NK-92 (cell line): Measurements from ENCODE around the gene TMEM141.
"Not testable (repeated sequence)": the region's sequence is repeated elsewhere in the genome, so short reads cannot be mapped to it uniquely, and the experiment has no call there.

Experiments used
- DNase-seq: peaks from one replicate; lab custom pipeline; 2025; ENCODE audit not compliant: unreplicated experiment; lab: John Stamatoyannopoulos, UW

TMEM141 gene

DNA sequence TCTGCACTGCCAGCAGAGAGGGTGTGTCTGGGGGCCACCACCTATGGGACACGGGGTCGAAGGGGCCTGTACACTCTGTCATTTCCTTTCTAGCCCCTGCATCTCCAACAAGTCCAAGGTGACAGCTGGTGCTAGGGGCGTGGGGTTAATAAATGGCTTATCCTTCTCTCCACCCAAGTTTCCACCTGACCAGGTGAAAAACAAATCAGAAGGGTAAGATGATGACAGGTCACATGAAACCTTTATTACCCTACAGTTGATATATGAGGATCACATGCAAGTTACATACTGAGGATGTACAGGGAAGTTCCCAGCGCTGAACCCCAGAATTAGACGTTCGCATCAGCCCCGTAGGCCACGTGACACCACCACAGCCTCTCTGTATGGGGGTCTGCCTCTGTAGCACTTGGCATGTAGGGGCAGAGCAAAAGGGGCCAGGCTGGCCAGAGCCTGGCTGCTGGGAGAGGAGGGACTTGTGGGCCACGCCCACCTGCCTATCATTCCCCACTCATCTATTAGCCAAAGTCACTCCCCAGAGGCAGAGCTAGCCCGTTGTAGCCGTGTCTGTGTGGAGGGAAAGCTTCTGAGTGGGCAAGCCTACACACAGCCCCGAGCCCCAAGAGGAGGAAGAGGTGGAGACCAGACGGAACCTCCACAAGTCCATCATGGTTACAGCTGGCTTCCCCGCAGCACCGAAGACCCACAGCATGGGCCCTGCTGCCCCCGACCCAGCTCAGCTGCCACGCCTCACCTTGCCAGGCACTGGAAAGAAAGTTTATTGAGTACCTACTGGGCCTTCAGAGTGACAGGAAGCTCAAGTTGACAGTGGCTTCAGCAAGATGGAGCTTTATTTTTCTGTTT lies 2.2 kb downstream of the TMEM141 start:
- no peak for DNase-seq

DNA sequence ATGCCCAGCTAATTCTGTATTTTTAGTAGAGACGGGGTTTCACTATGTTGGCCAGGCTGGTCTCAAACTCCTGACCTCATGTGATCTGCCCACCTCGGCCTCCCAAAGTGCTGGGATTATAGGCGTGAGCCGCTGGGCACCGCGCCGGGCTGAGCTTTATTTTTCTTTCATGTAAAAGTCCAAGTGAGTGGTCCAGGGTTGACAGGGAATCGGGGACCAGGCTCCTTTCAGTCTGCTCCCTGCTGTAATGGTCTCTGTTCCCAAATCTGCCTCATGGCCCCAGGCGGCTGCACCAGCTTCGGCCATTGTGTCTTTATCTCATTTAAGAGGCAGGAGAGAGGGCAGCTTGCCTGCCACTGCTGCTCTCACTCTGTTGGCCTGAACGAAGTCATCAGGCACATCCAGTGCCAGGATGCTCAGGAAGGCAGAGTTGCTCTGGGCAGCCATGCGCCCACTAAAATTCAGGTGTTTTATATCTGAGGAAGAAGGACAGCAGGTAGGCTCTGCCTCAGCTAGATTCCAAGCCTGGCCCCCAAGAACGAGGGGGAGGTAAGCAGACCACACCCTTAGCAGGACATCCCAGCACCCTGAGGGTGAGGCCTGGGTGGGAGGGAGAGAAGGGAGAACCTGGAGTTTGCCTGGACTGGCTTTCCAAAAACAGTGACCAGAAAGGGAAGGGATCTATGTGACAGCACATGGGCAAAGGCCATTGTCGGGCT lies 3.3 kb downstream of the TMEM141 start:
- no peak for DNase-seq

DNA sequence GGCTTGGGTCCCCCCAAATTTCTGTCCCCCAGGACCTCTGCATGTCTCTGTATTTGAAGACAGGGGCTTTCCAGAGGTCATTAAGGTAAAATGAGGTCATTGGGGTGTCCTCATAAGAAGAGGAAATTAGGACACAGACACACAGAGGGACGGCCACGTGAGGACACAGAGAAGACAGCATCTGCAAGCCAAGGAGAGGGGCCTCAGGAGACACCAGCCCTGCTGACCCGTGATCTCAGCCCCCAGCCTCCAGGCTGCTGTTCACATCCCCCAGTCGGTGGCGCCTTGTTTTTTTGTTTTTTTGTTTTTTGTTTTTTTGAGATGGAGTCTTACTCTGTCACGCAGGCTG lies 3.8 kb downstream of the TMEM141 start:
- DNase-seq, result no peak

DNA sequence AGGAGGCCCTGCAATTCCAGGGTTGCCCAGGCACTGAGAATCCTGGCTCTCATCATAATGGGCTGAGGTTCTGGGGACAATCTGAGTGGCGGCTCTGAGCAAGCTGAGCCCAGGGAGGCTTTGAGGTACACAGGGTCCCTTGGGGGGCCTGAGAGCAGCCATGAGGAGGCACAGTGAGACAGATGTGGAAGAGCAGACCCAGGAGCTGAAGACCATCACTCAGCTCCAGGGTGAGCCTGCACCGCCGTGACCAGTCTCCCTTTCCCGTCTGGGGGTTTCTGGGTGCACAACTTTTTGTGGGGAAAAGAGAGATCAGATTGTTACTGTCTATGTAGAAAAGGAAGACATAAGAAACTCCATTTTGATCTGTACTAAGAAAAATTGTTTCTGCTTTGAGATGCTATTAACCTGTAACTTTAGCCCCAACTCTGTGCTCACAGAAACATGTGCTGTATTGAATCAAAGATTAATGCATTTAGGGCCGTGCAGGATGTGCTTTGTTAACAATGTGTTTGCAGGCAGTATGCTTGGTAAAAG lies 5.2 kb downstream of the TMEM141 start, which contains the start of gene CCDC183:
TSS of gene CCDC183 (plus strand) at position 101 of the 537 bp plus-strand sequence. CDS start at position 161, 60 bp downstream.
- DNase-seq, result no peak

DNA sequence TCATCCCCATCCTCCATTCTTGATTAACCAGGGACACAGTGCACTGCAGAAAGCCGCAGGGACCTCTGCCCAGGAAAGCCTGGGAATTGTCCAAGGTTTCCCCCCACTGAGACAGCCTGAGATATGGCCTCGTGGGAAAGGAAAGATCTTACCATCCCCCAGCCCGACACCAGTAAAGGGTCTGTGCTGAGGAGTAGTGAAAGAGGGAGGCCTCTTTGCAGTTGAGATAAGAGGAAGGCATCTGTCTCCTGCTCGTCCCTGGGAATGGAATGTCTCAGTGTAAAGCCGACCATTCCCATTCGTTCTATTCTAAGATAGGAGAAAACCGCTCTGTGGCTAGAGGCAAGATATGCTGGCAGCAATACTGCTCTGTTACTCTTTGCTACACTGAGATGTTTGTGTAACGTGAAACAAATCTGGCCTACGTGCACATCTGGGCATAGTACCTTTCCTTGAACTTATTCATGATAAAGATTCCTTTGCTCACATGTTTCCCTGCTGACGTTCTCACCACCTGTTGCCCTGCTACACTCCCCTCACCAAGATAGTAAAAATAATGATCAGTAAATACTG lies 5.7 kb downstream of the TMEM141 start:
- not testable (repeated sequence) for DNase-seq

DNA sequence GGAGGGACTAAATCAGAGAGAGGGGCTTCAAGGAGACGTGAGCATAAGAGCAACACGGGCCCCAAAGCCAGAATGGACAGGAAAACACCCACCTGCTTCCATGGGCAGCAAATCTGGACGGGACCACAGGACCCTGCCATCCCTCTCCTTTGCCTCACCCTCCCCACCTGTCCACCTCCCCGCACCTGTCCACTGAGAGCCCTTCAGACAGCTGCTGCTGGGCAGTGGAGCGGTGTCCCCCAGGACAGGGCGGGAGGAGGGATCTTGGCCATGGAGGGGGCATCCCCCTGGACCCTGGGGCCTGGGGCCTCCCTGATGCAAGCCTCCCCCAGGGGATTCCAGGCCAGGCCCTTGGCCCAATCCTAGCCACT lies 7.5 kb downstream of the TMEM141 start:
- DNase-seq, result no peak

DNA sequence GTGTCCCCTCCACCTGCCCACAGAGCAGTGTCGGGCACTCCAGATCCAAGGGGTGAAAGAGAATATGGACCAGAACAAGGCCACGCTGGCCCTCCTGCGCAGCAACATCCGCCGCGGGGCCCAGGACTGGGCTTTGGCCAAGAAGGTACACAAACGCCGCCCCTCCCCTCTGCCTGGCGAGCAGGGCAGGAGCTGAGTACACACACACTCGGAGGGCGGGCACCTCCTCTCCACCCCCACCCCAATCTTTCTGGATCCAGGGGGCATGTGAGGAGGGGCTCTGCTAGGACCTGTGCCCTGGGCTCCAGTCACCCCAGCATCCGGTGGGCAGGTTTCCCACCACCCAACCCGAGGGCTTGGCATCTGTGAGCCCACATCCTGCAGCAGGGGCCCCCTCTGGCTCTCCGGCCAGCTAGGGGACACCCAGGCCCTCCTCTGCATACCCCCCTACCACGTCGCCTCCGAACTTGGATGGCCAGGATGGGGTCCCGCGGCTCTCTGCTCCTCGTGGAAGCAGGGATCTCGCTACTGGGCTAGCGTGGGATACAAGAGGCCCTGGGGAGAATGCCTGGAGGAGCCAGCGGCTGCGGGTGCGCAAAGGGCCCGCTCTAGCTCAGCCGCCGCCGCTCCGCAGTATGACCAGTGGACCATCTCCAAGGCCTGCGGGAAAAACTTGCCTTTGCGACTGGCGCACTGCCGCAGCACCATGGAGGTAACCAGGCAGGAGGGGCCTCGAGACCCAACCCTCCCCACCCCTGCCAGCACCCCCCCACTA lies 8.1 kb downstream of the TMEM141 start:
- DNase-seq, result no peak

DNA sequence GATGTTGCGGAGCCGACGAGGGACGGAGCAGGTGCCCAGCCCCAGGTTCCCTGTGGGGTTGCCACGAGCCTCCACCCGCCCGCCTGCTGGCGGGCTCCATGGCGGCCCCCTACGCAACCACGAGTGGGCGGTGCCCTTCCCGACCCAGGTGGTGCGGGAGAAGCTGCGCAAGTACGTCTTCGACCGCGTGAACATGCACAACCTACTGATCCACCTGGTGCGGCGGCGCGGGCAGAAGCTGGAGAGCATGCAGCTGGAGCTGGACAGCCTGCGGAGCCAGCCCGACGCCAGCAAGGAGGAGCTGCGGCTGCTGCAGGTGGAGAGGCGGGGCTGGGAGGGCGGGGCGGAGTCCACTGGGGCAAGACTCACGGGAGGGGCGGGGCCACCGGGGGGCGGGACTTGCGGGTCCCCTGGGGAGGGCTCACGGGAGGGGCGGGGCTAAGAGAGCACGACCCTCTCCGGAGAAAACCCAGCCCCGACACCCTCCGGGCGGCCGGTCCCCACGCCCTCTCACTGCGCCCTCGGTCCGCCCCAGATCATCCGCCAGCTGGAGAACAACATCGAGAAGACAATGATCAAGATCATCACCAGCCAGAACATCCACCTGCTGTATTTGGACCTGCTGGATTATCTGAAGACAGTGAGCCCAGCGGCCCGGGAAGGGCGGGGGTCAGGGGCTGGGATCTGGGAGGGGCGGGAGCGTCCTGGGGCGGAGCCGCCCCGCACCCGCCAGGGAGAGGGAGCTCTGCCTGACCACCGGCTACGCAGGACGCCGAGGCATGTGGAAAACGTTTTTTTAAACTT lies 8.9 kb downstream of the TMEM141 start:
- DNase-seq, result peak; percentile 56

DNA sequence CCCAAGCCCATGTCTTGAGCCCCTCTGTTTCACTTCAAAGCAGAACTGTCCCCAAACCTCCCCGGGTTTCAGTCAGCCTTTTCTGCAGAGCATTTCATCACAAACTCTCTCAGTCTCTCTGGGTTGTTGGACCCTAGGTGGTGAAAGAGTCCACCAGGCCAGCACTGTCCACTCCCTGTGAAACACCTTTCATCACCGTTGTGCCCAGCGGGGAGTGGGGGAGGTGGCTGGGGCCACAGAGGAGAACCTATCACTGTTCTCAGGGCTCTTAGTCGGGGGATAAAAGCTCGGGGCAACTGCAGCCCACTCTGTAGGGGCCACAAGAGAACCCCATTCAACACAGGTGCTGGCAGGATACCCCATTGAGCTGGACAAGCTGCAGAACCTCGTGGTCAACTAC lies 11.2 kb downstream of the TMEM141 start:
- DNase-seq, result no peak

DNA sequence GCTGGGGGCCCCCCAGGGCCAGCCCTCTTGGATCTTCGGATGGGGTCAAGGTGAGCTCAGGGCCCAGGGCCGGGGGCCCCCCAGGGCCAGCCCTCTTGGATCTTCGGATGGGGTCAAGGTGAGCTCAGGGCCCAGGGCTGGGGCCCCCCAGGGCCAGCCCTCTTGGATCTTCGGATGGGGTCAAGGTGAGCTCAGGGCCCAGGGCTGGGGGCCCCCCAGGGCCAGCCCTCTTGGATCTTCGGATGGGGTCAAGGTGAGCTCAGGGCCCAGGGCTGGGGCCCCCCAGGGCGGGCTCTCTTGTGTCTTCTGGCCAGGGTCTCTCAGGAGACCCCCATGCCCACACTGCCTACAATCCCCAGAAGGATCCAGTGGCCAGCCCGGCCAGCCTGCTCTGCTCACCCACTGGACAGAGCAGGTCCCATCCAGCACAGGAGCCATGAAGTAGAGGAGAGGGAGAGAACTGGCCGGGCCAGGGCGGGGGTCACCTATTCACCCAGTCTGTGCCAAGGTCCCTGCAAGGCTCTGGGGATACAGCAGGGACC lies 11.9 kb downstream of the TMEM141 start:
- DNase-seq, result not testable (repeated sequence)

DNA sequence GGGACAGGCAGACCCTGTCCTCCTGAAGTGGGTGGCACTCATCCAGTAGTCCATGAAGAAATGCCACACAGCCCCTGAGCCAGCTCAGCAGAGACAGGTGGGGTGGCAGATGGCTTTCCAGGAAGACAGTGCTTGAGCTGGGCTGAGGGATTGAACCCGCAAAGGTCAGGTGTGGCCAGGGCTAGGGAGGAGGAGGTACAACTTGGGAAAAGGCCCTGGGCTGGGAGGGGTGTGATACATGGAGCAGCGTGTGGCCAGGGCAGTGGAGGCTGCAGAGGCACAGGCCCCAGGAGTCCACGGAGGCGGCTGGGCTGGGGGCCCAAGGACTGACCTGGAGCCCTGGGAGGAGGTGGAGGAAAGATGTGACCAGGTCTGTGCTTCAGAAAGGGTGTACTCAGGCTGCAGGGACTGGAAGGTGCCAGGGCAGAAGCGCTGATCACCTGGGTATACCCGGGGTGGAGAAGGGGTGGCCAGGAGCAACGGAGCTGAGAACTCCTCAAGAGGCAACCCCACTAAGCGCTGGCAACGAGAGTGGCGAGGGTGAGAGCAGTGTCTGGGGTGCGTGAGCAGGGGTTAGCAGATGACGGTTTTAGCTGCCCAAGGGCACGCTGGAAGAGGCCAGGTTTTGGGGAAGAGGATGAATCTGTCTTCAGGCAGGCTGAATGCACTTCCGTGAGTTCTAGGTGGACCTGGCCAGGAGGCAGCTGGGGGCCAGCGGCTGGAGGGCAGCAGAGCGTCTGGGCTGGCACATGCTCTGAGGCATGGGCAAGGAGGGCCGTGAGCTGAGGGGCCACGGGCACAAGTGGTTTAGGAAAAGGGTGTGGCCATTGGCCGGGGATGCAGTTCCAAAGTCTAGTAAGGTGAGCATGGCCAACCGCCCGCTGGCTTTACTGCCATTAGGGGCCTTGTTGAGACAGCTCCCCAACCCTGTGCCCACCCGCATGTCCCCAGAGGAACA lies 12.7 kb downstream of the TMEM141 start:
- DNase-seq, result no peak

DNA sequence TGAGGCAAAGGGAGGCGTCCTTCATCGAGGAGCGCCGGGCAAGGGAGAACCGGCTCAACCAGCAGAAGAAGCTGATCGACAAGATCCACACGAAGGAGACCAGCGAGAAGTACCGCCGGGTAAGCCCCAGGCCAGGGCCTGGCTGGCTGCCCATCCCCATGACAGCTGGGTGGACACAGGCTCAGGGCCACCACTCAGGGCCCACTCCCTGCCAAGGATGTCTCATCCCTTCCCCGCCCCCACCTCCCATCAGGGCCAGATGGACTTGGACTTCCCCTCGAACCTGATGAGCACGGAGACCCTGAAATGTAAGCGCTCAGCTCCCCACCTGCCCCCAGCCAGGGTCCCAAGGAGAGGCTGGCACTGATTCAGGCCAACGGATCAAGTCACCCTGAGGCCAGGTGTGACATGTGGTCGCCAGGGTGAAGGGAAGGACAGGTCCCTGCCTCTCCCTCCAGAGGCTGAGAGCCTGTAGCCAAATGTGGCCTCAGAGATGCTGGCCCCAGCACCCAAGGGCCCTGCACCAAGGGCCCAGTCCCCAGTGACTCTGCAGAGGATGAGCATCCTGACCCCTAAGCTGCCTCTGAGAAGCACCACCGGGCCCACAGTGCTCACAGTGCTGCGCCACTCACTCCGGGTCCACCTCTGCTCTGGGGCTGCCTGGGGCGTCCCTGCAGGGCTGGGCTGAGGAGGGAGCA lies 13.5 kb downstream of the TMEM141 start:
- no peak for DNase-seq

DNA sequence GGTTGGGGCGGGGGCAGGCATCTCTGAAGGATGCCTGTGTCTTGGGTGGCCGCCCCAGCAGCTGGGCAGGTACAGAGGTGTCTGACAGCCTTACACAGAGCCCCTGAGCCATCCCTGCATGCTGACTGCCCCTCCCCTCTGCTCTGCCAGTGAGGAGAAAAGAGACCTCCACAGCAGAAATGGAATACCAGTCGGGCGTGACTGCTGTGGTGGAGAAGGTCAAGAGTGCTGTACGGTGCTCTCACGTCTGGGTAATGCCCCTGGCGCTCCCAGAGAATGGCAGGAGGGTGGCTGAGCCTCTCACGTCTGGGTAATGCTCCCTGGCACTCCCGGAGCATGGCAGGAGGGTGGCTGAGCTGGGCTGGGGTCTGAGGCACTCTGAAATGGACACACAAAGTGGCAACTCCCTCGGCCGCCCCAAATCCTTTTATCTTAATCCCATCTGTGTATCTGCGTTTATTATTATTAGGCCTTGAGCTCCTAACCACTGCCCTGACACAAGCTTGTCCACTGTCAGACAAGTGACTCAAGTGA lies 14.1 kb downstream of the TMEM141 start:
- no peak for DNase-seq

DNA sequence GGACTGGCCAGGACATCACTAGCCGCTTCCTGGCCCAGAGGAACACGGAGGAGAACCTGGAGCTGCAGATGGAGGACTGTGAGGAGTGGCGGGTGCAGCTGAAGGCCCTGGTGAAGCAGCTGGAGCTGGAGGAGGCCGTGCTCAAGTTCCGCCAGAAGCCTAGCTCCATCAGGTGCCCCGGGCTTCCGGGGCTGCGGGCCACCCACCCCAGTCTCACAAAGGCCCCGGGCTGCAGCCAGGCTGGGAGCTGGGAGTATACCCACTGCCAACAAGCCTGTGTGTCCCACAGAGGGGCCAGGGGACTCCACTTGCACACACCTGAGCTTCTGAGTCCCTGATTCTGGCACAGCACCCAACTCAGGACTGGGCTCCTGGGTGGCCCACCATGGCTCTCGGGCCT lies 14.9 kb downstream of the TMEM141 start:
- DNase-seq, result no peak

DNA sequence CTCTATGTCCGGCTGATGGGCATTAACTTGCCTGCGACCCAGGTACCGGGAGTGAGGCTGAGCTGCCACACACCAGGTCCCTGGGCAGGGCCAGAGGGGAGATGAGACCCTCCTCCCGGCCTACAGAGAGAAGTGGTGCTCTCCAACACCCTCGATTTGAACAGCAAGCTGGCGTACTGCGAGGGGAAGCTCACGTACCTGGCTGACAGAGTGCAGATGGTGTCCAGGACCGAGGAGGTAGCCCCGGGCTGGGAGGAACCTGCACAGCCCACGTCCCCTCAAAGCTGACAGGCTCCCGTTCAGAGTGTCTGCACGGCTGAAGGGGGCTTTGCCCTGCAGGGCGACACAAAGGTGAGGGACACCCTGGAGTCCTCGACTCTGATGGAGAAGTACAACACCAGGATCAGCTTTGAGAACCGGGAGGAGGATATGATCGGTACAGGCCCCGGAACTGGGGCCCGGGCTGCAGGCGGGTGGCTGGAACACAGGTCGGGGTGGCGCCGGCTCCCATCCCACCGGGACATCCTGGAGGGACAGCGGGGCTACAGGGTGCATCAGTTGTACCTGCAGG lies 15.6 kb downstream of the TMEM141 start:
- no peak for DNase-seq

DNA sequence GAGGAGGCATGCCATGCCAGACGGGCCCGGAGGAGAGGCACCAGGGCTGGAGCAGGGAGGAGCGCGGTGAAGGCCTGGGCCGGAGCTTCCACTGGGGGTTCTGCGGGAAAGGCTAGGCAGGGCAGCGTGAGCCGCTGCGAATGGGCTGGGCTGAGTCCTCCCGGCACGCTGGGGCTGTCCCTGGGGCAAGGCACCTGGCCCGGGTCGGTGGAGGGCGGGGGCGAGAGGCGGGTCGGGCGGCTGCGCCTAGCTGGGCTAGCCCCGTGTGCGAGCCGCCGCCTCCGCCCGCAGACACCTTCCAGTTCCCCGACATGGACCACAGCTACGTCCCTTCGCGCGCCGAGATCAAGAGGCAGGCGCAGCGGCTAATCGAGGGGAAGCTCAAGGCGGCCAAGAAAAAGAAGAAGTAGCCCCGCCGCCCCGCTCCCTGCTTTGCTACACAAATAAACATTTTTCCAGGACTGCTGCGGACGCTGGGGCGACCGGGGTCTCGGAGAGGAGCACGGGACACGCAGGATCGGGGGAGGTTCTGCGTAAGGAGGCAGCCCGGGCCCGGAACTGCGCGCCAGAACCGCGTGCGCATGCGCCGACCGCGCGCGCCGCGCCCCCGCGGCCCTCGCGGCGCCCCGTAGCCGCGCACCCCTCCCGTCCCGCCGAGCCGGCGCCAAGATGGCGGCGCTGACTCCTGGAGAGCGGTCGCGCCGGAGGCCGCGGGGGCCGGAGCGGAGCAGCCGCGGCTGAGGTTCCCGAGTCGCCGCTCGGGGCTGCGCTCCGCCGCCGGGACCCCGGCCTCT lies 16.3 kb downstream of the TMEM141 start, which contains the start of gene RABL6:
TSS of gene RABL6 (plus strand) at position 668 of the 794 bp plus-strand sequence. CDS start 249 bp downstream, outside the sequence.
- DNase-seq, result no peak
